ENCODE results near the gene MAP1A.

Gene MAP1A

GRCh38 chr15:43513550-43513949 lies 3.9 kb upstream of the MAP1A start:
- DNase-seq (ENCODE audit: low read depth) = no peak
- no peak overlapping the region for H3K4me3 ChIP-seq (ENCODE audit: low read depth, low read length)

DNA sequence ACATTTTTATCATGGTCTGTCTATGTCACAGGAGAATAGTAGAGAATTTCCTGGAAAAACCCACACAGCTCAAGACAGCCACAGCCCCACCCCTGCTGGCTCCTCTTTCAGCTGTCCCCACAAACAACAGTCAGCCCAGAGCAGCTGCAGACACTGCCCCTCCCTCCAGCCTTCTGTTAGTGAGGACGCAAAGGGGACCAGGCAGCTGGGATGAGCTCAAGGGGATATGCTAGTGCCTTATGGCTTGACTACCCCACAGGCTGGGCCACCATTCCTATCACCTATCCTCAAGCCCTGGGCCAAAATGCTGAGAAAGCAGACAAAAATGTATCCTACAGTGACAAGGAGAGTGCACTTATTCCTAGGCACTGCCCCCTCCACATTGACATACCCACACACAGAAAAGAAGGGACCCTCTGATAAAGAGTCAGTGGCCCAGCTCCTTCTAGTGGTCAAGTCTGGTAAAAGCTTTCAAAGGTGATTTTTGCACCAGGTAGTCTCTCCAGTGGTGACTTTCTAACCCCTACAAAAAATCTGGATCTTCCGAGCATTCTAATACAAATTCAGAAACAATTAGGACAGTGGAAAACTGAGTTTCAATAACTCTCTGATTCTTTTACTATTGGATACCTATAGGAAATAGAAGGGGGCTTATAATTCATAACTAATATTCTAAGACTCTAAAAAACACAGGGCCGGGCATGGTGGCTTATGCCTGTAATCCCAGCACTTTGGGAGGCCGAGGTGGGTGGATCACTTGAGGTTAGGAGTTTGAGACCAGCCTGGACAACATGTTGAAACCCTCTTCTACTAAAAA lies 3.0 kb upstream of the MAP1A start:
- no peak overlapping the region for H3K4me3 ChIP-seq (ENCODE audit: low read depth, low read length)
- TF ChIP-seq POLR2A (IDR thresholded peaks at IDR 0.05; ENCODE audit: extremely low read depth, insufficient read length) = no peak
- TF ChIP-seq MAX (IDR thresholded peaks at IDR 0.05; ENCODE audit: low read depth, low read length) = no peak
- TF ChIP-seq CTCF (IDR thresholded peaks at IDR 0.05; ENCODE audit: low read depth, low read length) = peak; percentile 76
- DNase-seq (ENCODE audit: low read depth) = peak; percentile 55

More at GRCh38 chr15:43513550-43513949, 3.9 kb upstream of the MAP1A start:
- no peak for TF ChIP-seq POLR2A (IDR thresholded peaks at IDR 0.05; ENCODE audit: extremely low read depth, insufficient read length)
- TF ChIP-seq CTCF (IDR thresholded peaks at IDR 0.05; ENCODE audit: low read depth, low read length) = no peak
- no peak for TF ChIP-seq MAX (IDR thresholded peaks at IDR 0.05; ENCODE audit: low read depth, low read length)
- no peak for TF ChIP-seq MYC (IDR thresholded peaks at IDR 0.05; ENCODE audit: low read depth, low read length)

GRCh38 chr15:43515741-43516140 lies 1.7 kb upstream of the MAP1A start:
- DNase-seq (ENCODE audit: low read depth) = no peak
- H3K4me3 ChIP-seq (ENCODE audit: low read depth, low read length) = no peak overlapping the region
- TF ChIP-seq POLR2A (IDR thresholded peaks at IDR 0.05; ENCODE audit: extremely low read depth, insufficient read length) = no peak
- TF ChIP-seq MYC (IDR thresholded peaks at IDR 0.05; ENCODE audit: low read depth, low read length) = no peak
- TF ChIP-seq MAX (IDR thresholded peaks at IDR 0.05; ENCODE audit: low read depth, low read length) = no peak
- TF ChIP-seq CTCF (IDR thresholded peaks at IDR 0.05; ENCODE audit: low read depth, low read length) = no peak

GRCh38 chr15:43516185-43516584 lies 1.2 kb upstream of the MAP1A start:
- H3K4me3 ChIP-seq (ENCODE audit: low read depth, low read length) = no peak overlapping the region
- TF ChIP-seq MYC (IDR thresholded peaks at IDR 0.05; ENCODE audit: low read depth, low read length) (no peak), CTCF (IDR thresholded peaks at IDR 0.05; ENCODE audit: low read depth, low read length) (no peak), POLR2A (IDR thresholded peaks at IDR 0.05; ENCODE audit: extremely low read depth, insufficient read length) (no peak), MAX (IDR thresholded peaks at IDR 0.05; ENCODE audit: low read depth, low read length) (no peak)
- DNase-seq (ENCODE audit: low read depth) = no peak

GRCh38 chr15:43516801-43517353 lies 531 bp upstream of the MAP1A start:
- no peak for TF ChIP-seq MYC (IDR thresholded peaks at IDR 0.05; ENCODE audit: low read depth, low read length)
- no peak for TF ChIP-seq MAX (IDR thresholded peaks at IDR 0.05; ENCODE audit: low read depth, low read length)
- no peak for TF ChIP-seq POLR2A (IDR thresholded peaks at IDR 0.05; ENCODE audit: extremely low read depth, insufficient read length)
- TF ChIP-seq CTCF (IDR thresholded peaks at IDR 0.05; ENCODE audit: low read depth, low read length) = no peak
- no peak overlapping the region for H3K4me3 ChIP-seq (ENCODE audit: low read depth, low read length)

More at GRCh38 chr15:43516801-43517353, 531 bp upstream of the MAP1A start:
- no peak for DNase-seq (ENCODE audit: low read depth)
